HG03175 (cell line): ENCODE measurements around the gene KRTAP9-9.
"Not testable (repeated sequence)": the region's sequence is repeated elsewhere in the genome, so short reads cannot be mapped to it uniquely, and the experiment has no call there.

Experiments used
- ATAC-seq: cut with Tn5 transposase; IDR thresholded peaks from one replicate; pipeline ENCODE4 v1.9.1; 2021; ENCODE audit warnings: mild to moderate bottlenecking, moderate library complexity; ENCODE audit not compliant: unreplicated experiment

The KRTAP9-9 gene

DNA sequence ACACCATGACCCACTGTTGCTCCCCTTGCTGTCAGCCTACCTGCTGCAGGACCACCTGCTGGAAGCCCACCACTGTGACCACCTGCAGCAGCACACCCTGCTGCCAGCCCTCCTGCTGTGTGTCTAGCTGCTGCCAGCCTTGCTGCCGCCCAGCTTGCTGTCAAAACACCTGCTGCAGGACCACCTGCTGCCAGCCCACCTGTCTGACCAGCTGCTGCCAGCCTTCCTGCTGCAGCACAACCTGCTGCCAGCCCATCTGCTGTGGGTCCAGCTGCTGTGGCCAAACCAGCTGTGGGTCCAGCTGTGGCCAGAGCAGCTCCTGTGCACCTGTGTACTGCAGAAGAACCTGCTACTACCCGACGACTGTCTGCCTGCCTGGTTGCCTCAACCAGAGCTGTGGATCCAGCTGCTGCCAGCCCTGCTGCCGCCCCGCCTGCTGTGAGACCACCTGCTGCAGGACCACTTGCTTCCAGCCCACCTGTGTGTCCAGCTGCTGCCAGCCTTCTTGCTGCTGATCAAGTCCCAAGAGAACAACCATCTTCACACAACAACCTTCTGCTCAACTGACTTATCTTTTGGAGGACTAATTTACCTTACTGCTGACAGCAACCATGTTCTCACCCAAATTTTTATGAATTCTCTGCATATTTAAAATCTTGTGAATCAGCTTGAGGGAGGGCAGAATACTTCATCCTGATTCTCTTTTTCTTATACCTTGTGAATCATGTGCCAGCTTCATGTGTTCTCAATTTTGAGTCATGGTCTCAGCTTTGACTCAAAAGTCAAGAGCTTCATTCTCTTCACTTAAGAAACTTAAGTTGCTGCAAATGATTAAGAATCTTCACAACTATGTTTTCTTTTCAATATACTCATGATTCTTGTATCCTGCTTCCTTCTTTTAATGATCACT is at the start of gene KRTAP9-9:
Gene KRTAP9-9, plus strand, starts transcription at position 4 of the 910 bp plus-strand sequence.
- not testable (repeated sequence) for ATAC-seq

DNA sequence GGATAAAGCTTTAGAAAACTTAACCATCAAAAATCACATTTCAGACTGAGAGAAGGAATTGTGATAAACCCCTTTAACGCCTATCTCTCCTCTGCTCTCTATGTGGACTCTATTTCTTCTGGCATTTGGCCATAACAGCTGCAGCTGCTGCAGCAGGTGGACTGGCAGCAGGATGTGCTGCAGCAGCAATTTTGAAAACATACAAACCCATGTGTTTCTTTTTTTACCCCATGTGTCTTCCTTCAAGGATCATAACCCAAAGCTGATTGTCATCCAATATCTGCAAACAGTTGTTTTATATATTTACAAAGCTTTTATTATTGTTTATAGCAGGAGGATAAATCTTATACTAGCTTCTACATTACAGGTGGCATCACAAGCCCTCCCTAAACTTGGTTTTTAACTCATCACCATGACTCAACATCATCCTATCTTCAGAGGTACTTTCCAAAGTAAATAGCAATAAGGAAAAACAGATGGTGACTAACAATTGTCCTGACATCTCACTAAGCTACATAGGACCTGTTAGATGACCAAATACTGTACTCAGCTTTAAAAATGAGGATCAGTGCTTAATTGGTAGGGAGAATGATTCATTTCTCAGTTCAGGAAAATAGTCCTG is 43.2 kb upstream of the KRTAP9-9 start:
- no peak for ATAC-seq

DNA sequence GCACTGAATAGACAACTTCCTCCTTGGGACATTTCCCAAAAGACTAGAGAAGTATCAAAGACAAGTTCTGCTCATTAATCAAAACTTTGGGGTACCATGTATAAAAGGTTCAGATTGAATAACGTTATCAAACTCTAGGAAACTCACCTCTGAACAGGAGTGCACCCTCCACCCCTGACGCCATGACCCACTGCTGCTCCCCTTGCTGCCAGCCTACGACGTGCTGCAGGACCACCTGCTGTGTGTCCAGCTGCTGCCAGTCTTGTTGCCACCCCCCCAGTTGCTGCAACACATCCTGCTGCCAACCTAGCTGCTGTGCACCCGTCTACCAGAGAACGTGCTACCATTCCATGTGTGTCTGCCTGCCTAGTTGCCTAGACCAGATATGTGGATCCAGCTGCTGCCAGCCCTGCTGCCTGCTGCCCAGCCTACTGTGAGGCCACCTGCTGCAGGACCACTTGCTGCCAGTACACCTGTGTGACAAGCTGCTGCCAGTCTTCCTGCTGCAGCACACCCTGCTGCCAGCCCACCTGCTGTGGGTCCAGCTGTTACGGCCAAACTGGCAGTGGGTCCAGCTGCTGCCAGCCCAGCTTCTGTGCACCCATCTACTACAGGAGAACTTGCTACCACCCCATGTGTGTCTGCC is 42.5 kb upstream of the KRTAP9-9 start:
- no peak for ATAC-seq

DNA sequence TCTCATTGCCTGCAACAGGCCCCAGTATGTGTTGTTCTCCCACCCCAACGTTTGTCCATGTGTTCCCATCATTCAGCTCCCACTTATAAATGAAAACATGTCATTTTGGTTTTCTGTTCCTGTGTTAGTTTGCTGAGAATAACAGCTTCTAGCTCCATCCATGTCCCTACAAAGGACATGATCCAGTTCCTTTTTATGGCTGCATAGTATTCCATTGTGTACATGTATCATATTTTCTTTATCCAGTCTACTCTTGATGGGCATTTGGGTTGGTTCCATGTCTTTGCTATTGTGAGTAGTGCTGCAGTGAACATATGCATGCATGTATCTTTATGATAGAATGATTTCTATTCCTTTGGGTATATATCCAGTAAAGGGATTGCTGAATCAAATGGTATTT is 39.5 kb upstream of the KRTAP9-9 start:
- ATAC-seq, result no peak

DNA sequence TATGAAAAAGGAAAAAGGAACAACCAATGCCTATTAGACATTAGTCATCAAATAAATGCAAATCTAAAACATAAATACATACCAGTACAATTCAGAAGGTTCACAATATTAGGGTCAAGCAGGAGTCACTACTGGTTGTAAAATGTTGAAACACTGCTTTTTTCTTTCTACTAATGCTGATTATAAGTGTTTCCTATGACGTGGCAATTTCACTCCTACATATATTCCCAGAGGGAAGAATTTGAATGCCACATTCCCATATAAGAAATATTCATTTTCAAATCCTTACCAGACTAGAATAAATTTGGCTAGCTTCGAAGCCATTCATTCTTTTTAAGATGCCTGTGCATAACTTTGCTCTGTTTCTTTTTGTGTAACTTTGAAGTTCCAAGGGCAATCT is 31.4 kb upstream of the KRTAP9-9 start:
- ATAC-seq, result no peak

DNA sequence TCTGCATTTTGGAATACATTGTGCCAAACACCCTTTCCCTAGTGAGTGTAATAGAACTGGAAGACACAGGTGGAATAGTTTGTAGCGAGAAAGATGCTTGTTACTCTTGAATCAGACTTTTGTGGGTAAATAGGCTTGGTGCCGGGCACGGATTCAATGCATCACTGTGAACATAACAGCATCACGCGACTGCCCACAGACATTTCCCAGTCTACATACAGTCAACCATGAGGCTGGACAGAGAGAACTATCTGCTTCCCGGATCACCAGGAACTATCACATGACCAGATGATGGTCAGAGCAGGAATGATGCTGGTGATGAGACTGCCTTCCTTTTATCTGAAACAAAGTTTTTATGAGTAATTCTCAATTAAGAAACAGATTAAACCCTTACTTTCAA is 29.1 kb upstream of the KRTAP9-9 start:
- no peak for ATAC-seq

DNA sequence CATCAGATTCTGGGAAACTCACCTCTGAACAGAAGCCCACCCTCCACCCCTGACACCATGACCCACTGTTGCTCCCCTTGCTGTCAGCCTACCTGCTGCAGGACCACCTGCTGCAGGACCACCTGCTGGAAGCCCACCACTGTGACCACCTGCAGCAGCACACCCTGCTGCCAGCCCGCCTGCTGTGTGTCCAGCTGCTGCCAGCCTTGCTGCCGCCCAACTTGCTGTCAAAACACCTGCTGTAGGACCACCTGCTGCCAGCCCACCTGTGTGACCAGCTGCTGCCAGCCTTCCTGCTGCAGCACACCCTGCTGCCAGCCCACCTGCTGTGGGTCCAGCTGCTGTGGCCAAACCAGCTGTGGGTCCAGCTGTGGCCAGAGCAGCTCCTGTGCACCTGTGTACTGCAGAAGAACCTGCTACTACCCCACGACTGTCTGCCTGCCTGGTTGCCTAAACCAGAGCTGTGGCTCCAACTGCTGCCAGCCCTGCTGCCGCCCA is 28.5 kb upstream of the KRTAP9-9 start, which contains the start of gene KRTAP9-2:
Gene KRTAP9-2, plus strand, starts transcription at position 51 of the 498 bp plus-strand sequence. Its CDS starts 7 bp downstream, at position 58.
- not testable (repeated sequence) for ATAC-seq

DNA sequence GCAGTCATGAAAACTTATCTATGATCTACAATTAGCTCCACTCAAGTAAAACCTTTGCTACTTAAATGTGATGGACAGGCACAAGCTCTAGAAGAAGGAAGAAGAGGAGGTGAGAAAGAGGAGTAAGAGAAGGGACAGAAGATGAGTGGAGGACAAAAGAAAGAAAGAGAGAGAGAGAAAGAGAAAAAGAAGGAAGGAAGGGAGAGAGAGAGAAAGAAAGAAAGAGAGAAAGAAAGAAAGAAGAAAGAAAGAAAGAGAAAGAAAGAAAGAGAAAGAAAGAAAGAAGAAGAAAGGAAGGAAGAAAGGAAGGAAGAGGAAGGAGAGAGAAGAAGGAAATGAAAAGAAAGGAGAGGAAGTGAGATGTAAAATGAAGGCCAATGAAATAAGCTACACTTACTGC is 25.1 kb upstream of the KRTAP9-9 start:
- no peak for ATAC-seq

DNA sequence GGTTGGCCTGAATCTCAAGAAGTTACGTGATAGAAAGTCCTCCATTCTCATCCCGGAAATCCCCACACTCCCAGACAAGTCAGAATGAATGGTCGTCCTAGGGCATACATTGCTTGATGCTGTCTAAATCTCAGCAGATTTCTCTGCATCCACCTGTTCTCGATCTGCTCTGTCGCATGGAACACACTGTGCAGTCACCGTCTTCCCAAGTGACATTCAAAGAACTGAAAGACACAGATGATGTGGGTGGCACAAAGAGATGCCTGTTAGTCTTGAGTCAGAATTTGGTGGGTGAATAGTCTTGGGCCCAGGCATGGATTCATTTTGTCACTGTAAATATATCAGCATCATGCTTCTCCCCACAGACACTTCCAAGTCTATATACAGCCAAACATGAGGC is 23.5 kb upstream of the KRTAP9-9 start:
- ATAC-seq, result no peak

DNA sequence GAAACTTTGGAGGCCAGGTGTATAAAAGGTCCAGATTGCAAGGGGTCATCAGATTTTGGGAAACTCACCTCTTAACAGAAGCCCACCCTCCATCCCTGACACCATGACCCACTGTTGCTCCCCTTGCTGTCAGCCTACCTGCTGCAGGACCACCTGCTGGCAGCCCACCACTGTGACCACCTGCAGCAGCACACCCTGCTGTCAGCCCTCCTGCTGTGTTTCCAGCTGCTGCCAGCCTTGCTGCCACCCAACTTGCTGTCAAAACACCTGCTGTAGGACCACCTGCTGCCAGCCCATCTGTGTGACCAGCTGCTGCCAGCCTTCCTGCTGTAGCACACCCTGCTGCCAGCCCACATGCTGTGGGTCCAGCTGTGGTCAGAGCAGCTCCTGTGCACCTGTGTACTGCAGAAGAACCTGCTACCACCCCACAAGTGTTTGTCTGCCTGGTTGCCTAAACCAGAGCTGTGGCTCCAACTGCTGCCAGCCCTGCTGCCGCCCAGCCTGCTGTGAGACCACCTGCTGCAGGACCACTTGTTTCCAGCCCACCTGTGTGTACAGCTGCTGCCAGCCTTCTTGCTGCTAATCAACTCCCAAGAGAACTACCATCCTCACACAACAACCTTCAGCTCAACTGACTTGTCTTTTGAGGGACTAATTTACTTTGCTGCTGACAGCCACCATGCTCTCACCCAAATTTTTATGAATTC is 22.6 kb upstream of the KRTAP9-9 start, which contains the start of gene KRTAP9-3:
Gene KRTAP9-3, plus strand, starts transcription at position 51 of the 707 bp plus-strand sequence. Its CDS starts 53 bp downstream, at position 104.
- ATAC-seq, result not testable (repeated sequence)

DNA sequence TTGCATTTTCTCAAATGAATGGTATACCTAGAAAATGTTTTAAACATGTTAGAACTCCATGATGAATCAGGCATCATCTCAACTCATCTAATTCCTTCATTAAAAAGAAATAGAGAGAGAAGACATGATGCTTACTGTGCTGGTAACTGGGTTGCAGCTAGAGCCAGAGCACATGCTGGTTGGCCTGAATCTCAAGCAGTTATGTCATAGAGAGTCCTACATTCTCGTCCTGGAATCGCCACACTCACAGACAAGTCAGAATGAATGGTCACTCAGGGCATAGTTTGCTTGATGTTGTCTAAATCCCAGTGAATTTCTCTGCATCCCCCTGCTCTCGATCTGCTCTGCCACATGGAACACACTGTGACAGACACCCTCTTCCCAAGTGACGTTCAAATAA is 18.1 kb upstream of the KRTAP9-9 start:
- not testable (repeated sequence) for ATAC-seq

DNA sequence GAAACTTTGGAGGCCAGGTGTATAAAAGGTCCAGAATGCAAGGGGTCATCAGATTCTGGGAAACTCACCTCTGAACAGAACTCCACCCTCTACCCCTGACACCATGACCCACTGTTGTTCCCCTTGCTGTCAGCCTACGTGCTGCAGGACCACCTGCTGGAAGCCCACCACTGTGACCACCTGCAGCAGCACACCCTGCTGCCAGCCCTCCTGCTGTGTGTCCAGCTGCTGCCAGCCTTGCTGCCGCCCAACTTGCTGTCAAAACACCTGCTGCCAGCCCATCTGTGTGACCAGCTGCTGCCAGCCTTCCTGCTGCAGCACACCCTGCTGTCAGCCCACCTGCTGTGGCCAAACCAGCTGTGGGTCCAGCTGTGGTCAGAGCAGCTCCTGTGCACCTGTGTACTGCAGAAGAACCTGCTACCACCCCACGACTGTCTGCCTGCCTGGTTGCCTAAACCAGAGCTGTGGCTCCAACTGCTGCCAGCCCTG is 17.2 kb upstream of the KRTAP9-9 start, which contains the start of gene KRTAP9-8:
Gene KRTAP9-8, plus strand, starts transcription at position 51 of the 489 bp plus-strand sequence. Its CDS starts 53 bp downstream, at position 104.
- not testable (repeated sequence) for ATAC-seq

DNA sequence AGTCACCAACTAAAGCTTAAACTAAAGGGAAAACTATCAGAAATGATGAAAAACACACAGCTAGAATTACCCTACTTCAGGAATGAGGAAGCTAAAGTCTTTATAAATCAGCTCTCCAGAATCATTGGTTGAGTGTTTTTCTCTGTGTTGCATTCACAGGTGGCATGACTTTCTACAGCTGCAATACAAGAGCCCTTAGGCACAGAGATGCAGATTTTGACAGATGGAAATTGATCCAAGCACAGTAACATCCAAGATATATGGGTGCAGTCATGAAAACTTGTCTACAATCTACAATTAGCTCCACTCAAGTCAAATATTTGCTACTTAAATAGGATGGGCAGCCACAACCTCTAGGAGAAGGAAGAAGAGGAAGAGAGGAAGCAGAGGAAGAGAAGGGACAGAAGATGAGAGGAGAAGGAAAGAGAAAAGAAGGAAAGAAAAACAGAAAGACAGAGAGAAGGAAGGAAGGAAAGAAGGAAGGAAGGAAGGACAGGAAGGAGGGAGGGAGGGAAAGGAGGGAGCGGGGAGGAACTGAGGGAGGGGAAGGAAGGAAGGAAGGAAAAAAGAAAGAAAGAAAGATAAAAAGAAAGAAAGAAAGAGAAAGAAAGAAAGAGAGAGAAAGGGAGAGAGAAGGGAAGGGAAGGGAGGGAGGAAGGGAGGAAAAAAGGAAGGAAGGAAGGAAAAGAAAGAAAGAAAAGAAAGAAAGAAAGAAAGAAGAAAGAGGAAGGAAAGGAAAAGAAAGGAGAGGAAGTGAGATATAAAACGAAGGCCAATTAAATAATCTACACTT is 8.0 kb upstream of the KRTAP9-9 start:
- not testable (repeated sequence) for ATAC-seq

DNA sequence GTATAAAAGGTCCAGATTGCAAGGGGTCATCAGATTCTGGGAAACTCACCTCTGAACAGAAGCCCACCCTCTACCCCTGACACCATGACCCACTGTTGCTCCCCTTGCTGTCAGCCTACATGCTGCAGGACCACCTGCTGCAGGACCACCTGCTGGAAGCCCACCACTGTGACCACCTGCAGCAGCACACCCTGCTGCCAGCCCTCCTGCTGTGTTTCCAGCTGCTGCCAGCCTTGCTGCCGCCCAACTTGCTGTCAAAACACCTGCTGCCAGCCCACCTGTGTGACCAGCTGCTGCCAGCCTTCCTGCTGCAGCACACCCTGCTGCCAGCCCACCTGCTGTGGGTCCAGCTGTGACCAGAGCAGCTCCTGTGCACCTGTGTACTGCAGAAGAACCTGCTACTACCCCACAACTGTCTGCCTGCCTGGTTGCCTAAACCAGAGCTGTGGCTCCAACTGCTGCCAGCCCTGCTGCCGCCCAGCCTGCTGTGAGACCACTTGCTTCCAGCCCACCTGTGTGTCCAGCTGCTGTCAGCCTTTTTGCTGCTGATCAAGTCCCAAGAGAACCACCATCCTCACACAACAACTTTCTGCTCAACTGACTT is 5.4 kb upstream of the KRTAP9-9 start, which contains the start of gene KRTAP9-4:
Gene KRTAP9-4, plus strand, starts transcription at position 51 of the 604 bp plus-strand sequence. Its CDS starts 34 bp downstream, at position 85.
- not testable (repeated sequence) for ATAC-seq

DNA sequence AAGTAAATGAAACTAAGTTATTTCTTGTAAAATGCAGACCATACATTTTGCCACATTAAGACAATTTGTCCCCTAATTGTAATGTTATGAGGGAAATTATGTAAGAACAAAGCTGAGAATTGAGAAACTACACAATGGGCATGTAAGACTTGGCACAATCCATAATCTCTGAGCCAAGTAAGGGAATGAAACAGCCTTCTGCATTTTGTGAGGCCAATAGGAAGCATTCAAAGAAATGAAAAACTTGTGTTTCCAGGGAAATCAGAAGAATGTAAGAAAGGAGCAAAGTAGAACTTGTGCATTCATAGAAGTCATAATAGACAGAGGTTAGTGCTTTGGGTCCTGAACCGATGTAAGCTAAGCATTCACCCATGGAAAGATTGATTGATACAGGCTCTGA is 3.9 kb upstream of the KRTAP9-9 start:
- no peak for ATAC-seq

DNA sequence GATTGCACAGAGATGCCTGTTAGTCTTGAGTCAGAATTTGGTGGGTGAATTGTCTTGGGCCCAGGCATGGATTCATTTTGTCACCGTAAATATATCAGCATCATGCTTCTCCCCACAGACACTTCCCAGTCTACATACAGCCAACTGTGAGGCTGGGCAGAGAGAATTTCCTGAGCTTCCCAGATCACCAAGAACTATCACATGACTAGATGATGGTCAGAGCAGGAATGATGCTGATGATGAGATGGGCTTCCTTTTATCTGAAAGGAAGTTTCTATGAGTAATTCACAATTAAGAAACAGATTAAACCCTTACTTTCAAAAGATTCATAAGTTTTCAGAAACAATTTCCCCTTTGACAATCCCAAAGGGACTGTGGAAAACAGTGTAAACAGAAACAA is 323 bp upstream of the KRTAP9-9 start:
- no peak for ATAC-seq

DNA sequence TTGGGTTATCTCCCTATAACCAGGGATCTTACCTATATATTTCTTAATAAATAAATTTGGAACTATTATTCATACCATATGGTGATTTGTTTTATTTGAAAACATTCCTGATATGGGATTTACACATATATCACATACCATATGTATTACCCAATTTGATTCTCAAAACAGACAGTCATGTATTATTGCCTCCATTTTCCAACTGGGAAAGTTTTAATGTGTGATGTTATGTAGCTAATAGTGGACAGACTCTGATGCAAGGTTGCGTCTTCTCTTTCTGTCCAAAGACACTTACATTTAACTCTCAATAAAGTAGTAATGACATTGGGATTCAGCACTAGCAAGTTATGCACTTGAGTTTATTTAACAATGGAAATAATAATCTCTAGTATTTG is 1.1 kb downstream of the KRTAP9-9 start:
- no peak for ATAC-seq

DNA sequence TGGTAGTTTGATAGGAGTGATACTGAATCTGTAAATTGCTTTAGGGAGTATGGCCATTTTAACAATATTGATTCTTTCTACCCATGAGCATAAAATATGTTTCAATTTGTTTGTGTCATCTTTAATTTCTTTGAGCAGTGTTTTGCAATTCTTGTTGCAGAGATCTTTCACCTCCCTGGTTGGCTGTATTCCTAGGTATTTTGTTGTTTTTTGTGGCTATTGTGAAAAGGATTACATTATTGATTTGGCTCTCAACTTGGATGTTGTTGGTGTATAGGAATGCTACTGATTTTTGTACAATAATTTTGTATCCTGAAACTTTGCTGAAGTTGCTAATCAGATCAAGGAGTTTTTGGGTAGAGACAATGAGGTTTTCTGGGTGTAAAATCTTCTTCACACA is 3.2 kb downstream of the KRTAP9-9 start:
- no peak for ATAC-seq

DNA sequence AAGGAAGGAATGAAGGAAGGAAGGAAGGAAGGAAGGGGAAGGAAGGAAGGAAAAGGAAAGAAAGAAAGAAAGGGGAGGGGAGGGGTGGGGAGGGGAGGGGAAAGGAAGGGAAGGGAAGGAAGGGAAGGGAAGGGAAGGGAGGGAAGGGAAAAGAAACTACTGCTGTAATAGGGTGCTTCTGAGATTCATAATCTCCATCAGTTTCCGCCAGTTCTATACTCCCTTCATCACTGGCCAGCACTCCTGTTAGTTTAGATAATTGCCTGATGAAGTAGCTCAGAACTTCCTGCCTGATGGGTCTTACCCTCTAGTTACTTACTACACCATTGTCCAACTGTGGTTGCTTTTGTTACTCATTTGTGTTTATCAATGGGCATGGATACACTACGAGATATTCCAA is 8.0 kb downstream of the KRTAP9-9 start:
- ATAC-seq, result no peak
